GM13977 (cell line): ENCODE results near the gene SRSF3.
"Not testable (repeated sequence)": the region's sequence is repeated elsewhere in the genome, so short reads cannot be mapped to it uniquely, and the experiment has no call there.

ENCODE experiments used
- DNase-seq: peaks from one replicate; pipeline ENCODE4 v3.0.0; 2012; ENCODE audit warnings: low spot score
- CTCF ChIP-seq: IDR thresholded peaks from 2 replicates; pipeline ENCODE4 v1.5.1; 2012; ENCODE audit warnings: mild to moderate bottlenecking, control low read depth; ENCODE audit not compliant: insufficient read depth; ENCODE audit errors: extremely low read depth, missing control alignments
- in situ Hi-C: fragments of 300-500 bp; cut with MboI; formaldehyde crosslinking; loops from one replicate; pipeline ENCODE4 v1.12.0; 2022; ENCODE audit warnings: low sequenced_read_pairs, low pct_unique_long_range_greater_than_20kb, mixed read lengths, inconsistent platforms; ENCODE audit not compliant: unreplicated experiment

Gene SRSF3

DNA sequence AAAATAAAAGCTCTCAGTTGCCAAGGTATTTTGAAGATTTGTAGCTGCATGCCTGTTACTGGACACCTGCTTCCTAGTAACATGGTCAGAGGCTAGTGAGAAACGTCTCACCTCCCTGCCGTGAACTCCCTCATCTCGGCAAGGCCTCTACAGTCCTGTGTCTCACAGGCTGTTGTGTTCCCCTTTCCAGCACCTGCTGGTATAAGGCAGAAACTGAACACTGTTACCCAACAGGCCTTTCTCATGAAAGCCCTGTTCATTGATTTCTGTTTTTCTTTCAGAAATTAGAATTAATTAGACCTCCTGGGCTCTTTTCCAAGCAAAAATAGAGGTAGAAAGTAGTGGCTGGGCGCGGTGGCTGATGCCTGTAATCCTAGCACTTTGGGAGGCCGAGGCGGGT, 17.6 kb upstream of the SRSF3 start:
- in situ Hi-C loops, result no loop called here
- no peak for DNase-seq

GRCh38 chr6:36577301-36577700, 16.9 kb upstream of the SRSF3 start:
- TF ChIP-seq CTCF, result no peak
- in situ Hi-C loops, result no loop called here
- no peak for DNase-seq

More for the DNA sequence above, 17.6 kb upstream of the SRSF3 start:
- no peak for TF ChIP-seq CTCF

GRCh38 chr6:36578030-36578429, 16.1 kb upstream of the SRSF3 start:
- in situ Hi-C loops, result no loop called here
- no peak for DNase-seq
- TF ChIP-seq CTCF, result no peak

DNA sequence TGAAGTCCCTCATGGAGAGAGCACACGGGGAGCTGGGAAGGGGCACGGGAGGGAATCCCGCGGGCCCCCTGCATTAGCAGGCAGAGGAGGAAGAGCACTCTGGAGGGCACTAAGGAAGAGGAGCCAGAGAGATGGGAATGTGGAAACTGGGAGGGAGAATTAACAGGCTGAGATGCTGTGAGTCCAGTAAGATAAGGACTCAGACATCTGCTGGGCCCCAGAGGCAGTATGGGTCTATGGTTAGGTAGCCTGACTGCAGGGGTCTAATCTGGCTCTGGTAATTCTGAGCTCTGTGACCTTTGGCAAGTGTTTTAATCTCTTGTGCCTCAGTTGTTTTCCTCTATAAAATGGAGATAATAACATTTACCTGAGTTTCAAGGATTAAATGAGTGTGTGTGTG, 15.7 kb upstream of the SRSF3 start:
- no peak for TF ChIP-seq CTCF
- in situ Hi-C loops, result no loop called here
- DNase-seq, result no peak

- in situ Hi-C loops, result no loop called here
- DNase-seq, result no peak
- no peak for TF ChIP-seq CTCF
These were observed 14.0 kb upstream of the SRSF3 start for GRCh38 chr6:36580184-36580526.

- no peak for TF ChIP-seq CTCF
- no peak for DNase-seq
- in situ Hi-C loops, result no loop called here
These were observed 12.4 kb upstream of the SRSF3 start for GRCh38 chr6:36581716-36582115.

GRCh38 chr6:36586606-36587005, 7.6 kb upstream of the SRSF3 start:
- TF ChIP-seq CTCF, result no peak
- no peak for DNase-seq
- in situ Hi-C loops, result no loop called here

GRCh38 chr6:36589025-36589400, 5.1 kb upstream of the SRSF3 start:
- in situ Hi-C loops, DNase-seq: not testable (repeated sequence)
